Measurements from ENCODE around the gene AFG1L.

- TF ChIP-seq POLR2AphosphoS5 (IDR thresholded peaks at IDR 0.05) (no peak), CTCF (IDR thresholded peaks at IDR 0.05) (no peak), EP300 (IDR thresholded peaks at IDR 0.05) (no peak)
Observed at GRCh38 chr6:108304646-108305045, 9.8 kb downstream of the AFG1L start.
